Gastroesophageal sphincter (tissue), 3 donors: ENCODE measurements around the gene RIC1.

ENCODE experiments used
- EP300 ChIP-seq: sonication (generic); formaldehyde crosslinking; IDR thresholded peaks from one replicate; pipeline ENCODE4 v1.6.1; 2017; ENCODE audit warnings: antibody characterized with exemption, mild to moderate bottlenecking
- POLR2A ChIP-seq, 2 donors: fragments of 450-650 bp; IDR thresholded peaks; one replicate each; pipeline ENCODE4 v1.6.1; 2017; ENCODE audit warnings: antibody characterized with exemption in 2 of 2, mild to moderate bottlenecking in 2 of 2, moderate library complexity in 1 of 2
- POLR2AphosphoS5 ChIP-seq: sonication (generic); formaldehyde crosslinking; IDR thresholded peaks from one replicate; pipeline ENCODE4 v1.6.1; 2017; ENCODE audit warnings: antibody characterized with exemption
- TF ChIP-seq, protein P1 (sequence below), 4 experiments: fragments of 200-600 bp in 2 of 4; fragments of 450-650 bp in 2 of 4; sonication (generic) in 1 of 4; IDR thresholded peaks; one replicate each; pipeline ENCODE4 v1.5.1; 2017 to 2019; ENCODE audit warnings: antibody characterized with exemption in 4 of 4, mild to moderate bottlenecking in 2 of 4, moderate library complexity in 2 of 4

DNA sequence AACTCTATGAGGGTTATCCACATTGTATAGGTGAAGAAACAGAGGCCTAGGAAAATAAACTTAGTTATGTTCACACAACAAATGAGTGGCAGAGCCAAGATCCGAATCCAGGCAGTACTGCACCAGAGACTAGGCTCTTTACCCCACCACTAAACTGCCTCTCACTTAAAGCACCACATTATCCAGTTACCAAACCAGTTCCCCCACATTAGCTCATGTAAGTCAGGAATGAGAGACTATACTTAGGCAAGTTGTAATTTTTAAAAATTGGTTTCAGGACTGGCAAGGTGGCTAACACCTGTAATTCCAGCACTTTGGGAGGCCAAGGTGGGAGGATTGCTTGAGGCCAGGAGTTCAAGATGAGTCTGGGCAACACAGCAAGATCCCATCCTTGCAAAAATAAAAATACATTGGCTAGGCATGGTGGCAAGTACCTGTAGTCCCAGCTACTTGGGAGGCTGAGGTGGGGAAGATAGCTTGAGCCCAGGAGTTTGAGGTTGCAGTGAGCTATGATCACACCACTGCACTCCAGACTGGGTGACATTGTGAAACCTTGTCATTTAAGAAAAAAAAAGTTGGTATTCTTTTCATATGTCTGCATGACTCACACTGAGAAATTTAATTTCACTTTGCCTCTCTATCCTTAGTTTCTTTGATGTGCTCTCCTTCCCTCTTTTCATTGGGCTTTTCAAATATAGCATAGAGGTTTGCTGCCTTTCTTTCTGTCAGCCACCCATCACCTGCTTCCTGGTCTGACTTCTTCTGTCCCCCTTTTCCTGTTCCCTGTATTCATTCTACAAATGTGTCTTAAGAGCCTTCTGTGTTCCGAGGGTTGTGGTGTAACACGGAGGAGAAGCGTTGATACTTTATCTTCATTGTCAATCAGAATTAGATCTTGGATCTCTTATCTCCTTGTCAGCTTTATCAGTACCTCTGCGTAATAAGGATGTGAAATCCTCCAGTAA is 139.3 kb downstream of the RIC1 start:
- TF ChIP-seq POLR2A (IDR thresholded peaks at IDR 0.05) (no peak), POLR2AphosphoS5 (no peak), EP300 (no peak)
- TF ChIP-seq, protein P1, sequence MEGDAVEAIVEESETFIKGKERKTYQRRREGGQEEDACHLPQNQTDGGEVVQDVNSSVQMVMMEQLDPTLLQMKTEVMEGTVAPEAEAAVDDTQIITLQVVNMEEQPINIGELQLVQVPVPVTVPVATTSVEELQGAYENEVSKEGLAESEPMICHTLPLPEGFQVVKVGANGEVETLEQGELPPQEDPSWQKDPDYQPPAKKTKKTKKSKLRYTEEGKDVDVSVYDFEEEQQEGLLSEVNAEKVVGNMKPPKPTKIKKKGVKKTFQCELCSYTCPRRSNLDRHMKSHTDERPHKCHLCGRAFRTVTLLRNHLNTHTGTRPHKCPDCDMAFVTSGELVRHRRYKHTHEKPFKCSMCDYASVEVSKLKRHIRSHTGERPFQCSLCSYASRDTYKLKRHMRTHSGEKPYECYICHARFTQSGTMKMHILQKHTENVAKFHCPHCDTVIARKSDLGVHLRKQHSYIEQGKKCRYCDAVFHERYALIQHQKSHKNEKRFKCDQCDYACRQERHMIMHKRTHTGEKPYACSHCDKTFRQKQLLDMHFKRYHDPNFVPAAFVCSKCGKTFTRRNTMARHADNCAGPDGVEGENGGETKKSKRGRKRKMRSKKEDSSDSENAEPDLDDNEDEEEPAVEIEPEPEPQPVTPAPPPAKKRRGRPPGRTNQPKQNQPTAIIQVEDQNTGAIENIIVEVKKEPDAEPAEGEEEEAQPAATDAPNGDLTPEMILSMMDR (IDR thresholded peaks at IDR 0.05), result no peak
